Kidney epithelial cell (primary cell): ENCODE measurements around the gene TP53TG5. TPM values are rescaled to one million over a fixed set of nuclear protein-coding genes. Genes with fewer than 3 reads are reported as not detected.

ENCODE experiments used
- DNase-seq: peaks from one replicate; pipeline ENCODE4 v3.0.0-alpha.2; 2010; ENCODE audit warnings: low read depth
- H3K27me3 ChIP-seq: 2 replicates; pipeline ENCODE4 v1.6.0; 2011; ENCODE audit warnings: low read length; ENCODE audit not compliant: control insufficient read depth, insufficient read depth
- H3K36me3 ChIP-seq: 2 replicates; pipeline ENCODE4 v1.5.1; 2011; ENCODE audit warnings: low read length; ENCODE audit not compliant: control insufficient read depth, insufficient read depth
- H3K4me3 ChIP-seq: 2 replicates; pipeline ENCODE4 v1.5.1; 2011; ENCODE audit warnings: low read depth, mild to moderate bottlenecking, control low read depth, low read length
- total RNA-seq: library from RNA; depleted of rRNA; stranded (reverse); fragments of >200 nt; gene quantifications from 2 replicates; pipeline ENCODE4 v1.2.3, GENCODE V29; 2015
- TF ChIP-seq, protein P1 (sequence below): IDR thresholded peaks from 2 replicates; pipeline ENCODE4 v1.5.1; 2011; ENCODE audit warnings: mild to moderate bottlenecking, moderate library complexity, low read length, control low read depth, inconsistent platforms; ENCODE audit not compliant: insufficient read depth, poor library complexity, severe bottlenecking

The TP53TG5 gene
- total RNA-seq, 1 donor from 2014 or later: not detected

DNA sequence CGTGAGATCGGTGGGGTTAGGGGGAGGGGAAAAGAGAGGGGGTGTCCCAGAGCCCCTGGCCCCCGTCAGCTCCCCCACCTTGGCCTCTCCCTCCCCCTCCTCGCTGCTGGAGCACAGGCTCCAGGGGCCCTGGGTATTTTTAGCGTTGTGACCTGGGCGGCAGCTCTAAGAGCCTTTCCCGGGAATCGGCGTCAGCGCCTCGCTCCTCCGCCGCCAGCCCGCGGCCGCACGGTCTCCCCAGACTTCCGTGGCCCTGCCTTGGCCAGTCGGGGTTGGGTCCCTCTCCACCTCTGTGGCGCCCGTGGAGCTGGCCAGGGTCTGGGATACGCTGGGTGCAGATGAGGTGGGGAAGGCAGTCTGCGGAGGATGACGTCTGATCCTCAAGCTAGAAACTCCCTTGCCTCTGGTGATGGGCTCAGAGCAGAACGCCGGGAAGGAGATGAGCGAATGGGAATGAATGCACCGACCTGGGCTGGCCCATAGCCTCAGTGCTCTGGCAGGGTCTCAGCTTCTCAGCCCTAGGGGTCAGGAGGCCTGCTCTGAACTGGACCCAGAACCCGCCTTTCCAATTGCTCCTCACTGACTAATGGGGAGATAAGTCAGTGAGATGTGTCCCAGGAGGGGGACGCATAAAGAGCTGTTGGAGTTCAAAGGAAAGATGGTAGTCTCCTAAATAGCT is 29.1 kb upstream of the TP53TG5 start:
- TF ChIP-seq, protein P1, sequence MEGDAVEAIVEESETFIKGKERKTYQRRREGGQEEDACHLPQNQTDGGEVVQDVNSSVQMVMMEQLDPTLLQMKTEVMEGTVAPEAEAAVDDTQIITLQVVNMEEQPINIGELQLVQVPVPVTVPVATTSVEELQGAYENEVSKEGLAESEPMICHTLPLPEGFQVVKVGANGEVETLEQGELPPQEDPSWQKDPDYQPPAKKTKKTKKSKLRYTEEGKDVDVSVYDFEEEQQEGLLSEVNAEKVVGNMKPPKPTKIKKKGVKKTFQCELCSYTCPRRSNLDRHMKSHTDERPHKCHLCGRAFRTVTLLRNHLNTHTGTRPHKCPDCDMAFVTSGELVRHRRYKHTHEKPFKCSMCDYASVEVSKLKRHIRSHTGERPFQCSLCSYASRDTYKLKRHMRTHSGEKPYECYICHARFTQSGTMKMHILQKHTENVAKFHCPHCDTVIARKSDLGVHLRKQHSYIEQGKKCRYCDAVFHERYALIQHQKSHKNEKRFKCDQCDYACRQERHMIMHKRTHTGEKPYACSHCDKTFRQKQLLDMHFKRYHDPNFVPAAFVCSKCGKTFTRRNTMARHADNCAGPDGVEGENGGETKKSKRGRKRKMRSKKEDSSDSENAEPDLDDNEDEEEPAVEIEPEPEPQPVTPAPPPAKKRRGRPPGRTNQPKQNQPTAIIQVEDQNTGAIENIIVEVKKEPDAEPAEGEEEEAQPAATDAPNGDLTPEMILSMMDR: no peak
- Histone ChIP-seq H3K4me3 (peak overlapping the region; percentile 54), H3K27me3 (no peaks in the 10 kb centered on the region), H3K36me3 (no peaks in the 10 kb centered on the region)
- no peak for DNase-seq

DNA sequence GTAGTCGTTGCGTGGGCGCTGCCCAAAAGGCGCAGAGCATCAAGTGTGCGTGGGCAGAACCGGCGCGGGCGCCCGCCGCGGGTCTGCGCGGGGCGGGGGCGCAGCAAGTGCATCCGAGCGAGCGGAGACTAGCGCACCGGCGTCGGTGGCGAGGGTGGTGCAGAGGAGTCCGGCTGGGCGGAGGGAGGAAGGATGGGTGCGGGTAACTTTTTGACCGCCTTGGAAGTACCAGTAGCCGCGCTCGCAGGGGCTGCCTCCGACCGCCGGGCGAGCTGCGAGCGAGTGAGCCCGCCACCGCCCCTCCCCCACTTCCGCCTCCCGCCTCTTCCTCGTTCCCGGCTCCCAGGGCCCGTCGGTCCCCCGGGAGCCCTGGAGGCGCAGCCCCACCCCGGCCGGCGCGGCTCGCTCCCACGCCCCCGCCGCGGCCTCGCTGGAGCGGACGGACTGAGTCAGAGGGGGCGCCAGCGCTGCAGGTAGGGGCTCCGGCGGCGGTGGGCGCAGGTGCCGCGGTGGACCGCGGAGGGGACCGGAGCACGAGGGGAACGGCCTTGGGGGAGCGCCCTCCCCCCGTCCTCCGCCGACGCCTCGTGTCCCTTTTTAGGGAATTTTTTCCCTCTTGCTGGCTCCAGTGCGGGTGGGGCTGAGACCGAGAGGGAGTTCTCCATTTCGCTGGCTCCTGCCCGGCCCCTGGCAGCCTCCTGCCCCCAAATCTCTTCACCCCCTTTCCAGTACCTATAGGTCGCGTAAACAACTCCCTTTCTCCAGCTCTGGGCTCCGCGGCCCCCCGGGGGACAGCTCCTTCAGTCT is 28.3 kb upstream of the TP53TG5 start:
- Histone ChIP-seq H3K27me3 (no peaks in the 10 kb centered on the region), H3K36me3 (no peaks in the 10 kb centered on the region), H3K4me3 (peak overlapping the region; percentile 54)
- TF ChIP-seq, protein P1: no peak
- DNase-seq: no peak

DNA sequence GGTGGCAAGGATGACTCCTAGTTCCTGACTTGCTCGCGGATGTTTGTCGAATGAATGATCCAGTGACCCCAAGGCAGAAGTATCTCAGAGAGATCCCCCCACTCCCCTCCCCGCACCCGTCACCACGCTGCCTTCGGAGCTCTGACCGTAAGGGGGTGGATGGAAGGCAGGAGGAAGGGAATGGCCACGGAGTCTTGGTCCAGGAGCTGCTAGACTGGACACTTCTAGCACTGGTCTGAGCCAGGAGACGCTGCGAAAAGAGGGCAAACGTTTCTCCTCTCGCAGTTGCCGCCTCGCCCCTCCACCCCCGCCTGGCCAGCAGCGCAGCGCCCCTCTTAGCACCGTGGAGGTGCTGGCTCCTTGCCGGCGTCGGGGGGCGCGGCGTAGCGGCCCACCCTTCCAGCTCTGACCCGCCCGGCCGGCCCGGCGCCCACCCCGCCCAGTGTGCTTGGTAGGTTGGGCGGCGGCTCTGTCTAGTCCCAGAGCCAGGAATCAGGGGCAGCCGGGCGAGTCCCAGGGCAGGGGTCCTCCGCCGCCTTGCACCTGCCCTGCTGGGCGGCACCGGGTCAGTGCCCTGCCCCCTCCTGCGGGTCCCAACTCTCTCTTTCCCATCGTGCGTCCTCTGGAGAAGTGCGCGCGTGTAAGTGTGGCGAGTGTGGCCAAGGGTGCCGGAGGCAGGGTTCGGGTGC is 27.6 kb upstream of the TP53TG5 start:
- no peaks in the 10 kb centered on the region for H3K36me3 ChIP-seq
- no peak for DNase-seq
- peak overlapping the region; percentile 54 for H3K4me3 ChIP-seq
- TF ChIP-seq, protein P1: no peak
- no peaks in the 10 kb centered on the region for H3K27me3 ChIP-seq

DNA sequence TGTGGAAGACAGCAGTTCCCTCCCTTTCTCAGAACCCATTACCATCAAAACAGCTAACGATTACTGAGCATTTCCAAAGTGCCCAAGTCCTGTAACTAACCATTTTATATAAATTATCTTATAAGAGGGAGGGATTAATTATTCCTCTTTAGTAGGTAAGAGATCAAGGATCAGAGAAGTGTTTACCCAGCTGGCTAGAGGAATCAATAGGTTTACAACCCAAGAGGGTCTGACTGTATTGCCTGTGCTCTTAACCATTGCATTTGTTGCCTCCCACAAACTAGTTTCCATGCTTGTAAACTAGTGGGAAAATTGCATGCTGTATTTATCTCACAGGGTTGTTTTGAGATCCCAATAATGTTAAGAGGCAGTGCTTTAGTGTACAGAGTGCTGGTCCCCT is 26.3 kb upstream of the TP53TG5 start:
- TF ChIP-seq, protein P1: no peak
- no peaks in the 10 kb centered on the region for H3K36me3 ChIP-seq
- H3K4me3 ChIP-seq: no peak overlapping the region
- no peak for DNase-seq
- no peaks in the 10 kb centered on the region for H3K27me3 ChIP-seq

DNA sequence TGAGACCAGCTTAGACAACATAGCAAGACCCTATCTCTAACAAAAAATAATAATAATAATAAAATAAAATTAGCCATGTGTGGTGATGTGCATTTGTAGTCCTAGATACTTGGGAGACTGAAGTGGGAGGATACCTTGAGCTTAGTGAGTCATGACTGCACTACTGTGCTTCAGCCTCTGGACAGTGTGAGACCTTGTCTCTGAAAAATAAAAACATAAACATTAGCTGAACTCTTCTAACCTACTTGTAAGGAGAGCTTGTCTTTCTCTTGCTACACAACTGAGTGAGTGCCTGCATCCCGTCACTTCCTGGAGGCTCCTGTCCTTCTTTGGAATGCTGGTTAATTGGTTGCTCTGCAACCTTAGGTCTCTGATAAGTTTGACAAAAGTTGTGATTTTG is 24.8 kb upstream of the TP53TG5 start:
- Histone ChIP-seq H3K4me3 (no peak overlapping the region), H3K27me3 (no peaks in the 10 kb centered on the region), H3K36me3 (no peaks in the 10 kb centered on the region)
- TF ChIP-seq, protein P1: no peak
- no peak for DNase-seq
